ENCODE measurements around the gene MRPS25. TPM values are rescaled to one million over a fixed set of nuclear protein-coding genes. Genes with fewer than 3 reads are reported as not detected.

MRPS25 gene
- total RNA-seq, 1 experiment from 2014 or later: 53.2 TPM

DNA sequence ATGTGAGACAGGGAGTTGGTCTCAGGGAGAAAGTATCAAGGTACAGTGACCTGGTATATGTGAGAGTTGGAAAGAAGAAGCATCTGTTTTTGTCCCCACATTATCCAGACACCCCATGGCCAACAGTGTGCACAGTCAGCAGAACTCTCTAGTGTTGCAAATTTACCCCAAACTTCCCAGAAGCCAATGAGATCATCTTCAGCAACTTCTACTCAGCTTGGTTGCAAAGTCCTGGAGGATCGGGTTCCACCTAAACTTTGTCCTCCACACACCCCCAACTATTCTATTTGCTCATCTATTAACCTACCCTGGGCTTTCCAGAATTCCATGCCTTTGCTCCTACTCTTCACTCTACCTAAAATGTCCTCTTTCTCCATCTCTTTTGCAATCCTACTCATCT, 18.1 kb upstream of the MRPS25 start:
- H3K4me1 ChIP-seq (ENCODE audit: insufficient read depth, low read length): no peaks in the 10 kb centered on the region
- no peak overlapping the region for H2BK15ac ChIP-seq (ENCODE audit: low read depth, low read length)
- no peak for DNase-seq
- no peak overlapping the region for H2BK12ac ChIP-seq (ENCODE audit: insufficient read length, low read depth, low read length)
- H2AFZ ChIP-seq (ENCODE audit: low read length): no peak overlapping the region
- no peaks in the 10 kb centered on the region for H3K27me3 Mint-ChIP-seq (ENCODE audit: low read depth)
- H2BK120ac ChIP-seq (ENCODE audit: low read depth, low read length, poor library complexity, severe bottlenecking): no peak overlapping the region
- no peak overlapping the region for H4K5ac ChIP-seq (ENCODE audit: insufficient read length, low read depth, low read length)
- no peak overlapping the region for H2AK5ac ChIP-seq (ENCODE audit: insufficient read length, low read length)
- H3K79me1 ChIP-seq (ENCODE audit: insufficient read depth, low read depth, low read length, poor library complexity, severe bottlenecking): no peaks in the 10 kb centered on the region
- no peaks in the 10 kb centered on the region for H3K79me2 ChIP-seq (ENCODE audit: insufficient read depth, low read length)
- no peak overlapping the region for H3K4ac ChIP-seq (ENCODE audit: low read depth, low read length)
- H4K91ac ChIP-seq (ENCODE audit: insufficient read length, low read depth, low read length): no peak overlapping the region
- no peak overlapping the region for H3K4me3 Mint-ChIP-seq
- H3K9me3 ChIP-seq (ENCODE audit: control insufficient read depth, low read depth, low read length): no peaks in the 10 kb centered on the region
- H3K9me3 Mint-ChIP-seq: no peaks in the 10 kb centered on the region
- H3K14ac ChIP-seq (ENCODE audit: insufficient read depth, low read length): no peak overlapping the region
- H3K23me2 ChIP-seq (ENCODE audit: insufficient read length, low read depth, low read length, poor library complexity, severe bottlenecking): no peaks in the 10 kb centered on the region
- no peaks in the 10 kb centered on the region for H3K27me3 ChIP-seq (ENCODE audit: insufficient read depth, low read length)
- no peak overlapping the region for H2BK5ac ChIP-seq (ENCODE audit: insufficient read length, low read length)
- H3K27ac ChIP-seq (ENCODE audit: insufficient read length, low read depth, low read length): no peak overlapping the region
- no peaks in the 10 kb centered on the region for H4K20me1 ChIP-seq (ENCODE audit: control insufficient read depth, insufficient read depth, insufficient read length)
- no peak overlapping the region for H3K18ac ChIP-seq (ENCODE audit: insufficient read length, low read depth, low read length)
- no peak overlapping the region for H4K8ac ChIP-seq (replicated peaks; ENCODE audit: insufficient read length, low read depth, low read length)
- H2BK20ac ChIP-seq (ENCODE audit: low read depth, low read length, poor library complexity, severe bottlenecking): no peak overlapping the region
- no peak overlapping the region for H3T11ph ChIP-seq (ENCODE audit: low read length)
- H3K23ac ChIP-seq (ENCODE audit: insufficient read length, low read depth, low read length): no peak overlapping the region
- no peak overlapping the region for H3K27ac Mint-ChIP-seq
- H3K4me1 Mint-ChIP-seq: no peaks in the 10 kb centered on the region
- peaks cover 18 to 70% (median 50%) of the 10 kb centered on the region in 3 experiments; a peak in 6 of 7 replicates for H3K36me3 Mint-ChIP-seq (ENCODE audit: insufficient read depth in 1 of 3, low read depth in 3 of 3)
- TF ChIP-seq, protein P1, sequence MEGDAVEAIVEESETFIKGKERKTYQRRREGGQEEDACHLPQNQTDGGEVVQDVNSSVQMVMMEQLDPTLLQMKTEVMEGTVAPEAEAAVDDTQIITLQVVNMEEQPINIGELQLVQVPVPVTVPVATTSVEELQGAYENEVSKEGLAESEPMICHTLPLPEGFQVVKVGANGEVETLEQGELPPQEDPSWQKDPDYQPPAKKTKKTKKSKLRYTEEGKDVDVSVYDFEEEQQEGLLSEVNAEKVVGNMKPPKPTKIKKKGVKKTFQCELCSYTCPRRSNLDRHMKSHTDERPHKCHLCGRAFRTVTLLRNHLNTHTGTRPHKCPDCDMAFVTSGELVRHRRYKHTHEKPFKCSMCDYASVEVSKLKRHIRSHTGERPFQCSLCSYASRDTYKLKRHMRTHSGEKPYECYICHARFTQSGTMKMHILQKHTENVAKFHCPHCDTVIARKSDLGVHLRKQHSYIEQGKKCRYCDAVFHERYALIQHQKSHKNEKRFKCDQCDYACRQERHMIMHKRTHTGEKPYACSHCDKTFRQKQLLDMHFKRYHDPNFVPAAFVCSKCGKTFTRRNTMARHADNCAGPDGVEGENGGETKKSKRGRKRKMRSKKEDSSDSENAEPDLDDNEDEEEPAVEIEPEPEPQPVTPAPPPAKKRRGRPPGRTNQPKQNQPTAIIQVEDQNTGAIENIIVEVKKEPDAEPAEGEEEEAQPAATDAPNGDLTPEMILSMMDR (conservative IDR thresholded peaks at IDR 0.05): no peak
- no peak overlapping the region for H3K56ac ChIP-seq (ENCODE audit: insufficient read length, low read depth, low read length)
- no peak overlapping the region for H3K9ac ChIP-seq (ENCODE audit: extremely low read depth, insufficient read length, low read length)
- no peak overlapping the region for H3K4me2 ChIP-seq (ENCODE audit: insufficient read depth, insufficient read length, low read length)
- no CpG with 5 or more reads among the region's 1 CpG for WGBS (ENCODE audit: extremely low coverage, insufficient read length, low lambda C conversion rate)

Data from H9 (cell line).